ENCODE data around the gene MIER3. TPM values are rescaled to one million over a fixed set of nuclear protein-coding genes. Genes with fewer than 3 reads are reported as not detected.

MIER3 gene
- total and polyA plus RNA-seq, 8 donors, result 16.6 to 39.9 (median 36.5) TPM

DNA sequence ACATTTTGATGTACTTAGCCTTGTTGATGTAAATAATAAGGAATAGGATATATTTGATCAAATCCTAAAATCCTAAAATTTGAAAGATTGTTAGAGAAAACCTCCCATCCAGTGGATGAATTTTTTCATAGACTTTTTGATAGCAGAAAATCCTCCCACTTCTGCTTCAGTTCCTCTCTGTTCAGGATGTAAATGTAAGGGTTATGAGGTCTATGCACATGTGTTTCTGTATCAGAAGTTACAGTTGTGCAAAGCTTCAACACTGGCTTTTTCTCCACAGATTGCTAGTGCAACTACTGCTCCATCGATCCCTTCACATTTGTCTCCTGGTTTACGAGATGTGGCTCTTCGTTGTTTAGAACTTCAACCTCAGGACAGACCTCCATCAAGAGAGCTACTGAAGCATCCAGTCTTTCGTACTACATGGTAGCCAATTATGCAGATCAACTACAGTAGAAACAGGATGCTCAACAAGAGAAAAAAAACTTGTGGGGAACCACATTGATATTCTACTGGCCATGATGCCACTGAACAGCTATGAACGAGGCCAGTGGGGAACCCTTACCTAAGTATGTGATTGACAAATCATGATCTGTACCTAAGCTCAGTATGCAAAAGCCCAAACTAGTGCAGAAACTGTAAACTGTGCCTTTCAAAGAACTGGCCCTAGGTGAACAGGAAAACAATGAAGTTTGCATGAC lies 58.5 kb downstream of the MIER3 start:
- TF ChIP-seq CTCF (IDR thresholded peaks at IDR 0.05), result no peak
- Histone ChIP-seq H3K36me3 (peaks cover 0 to 50% of the 10 kb centered on the region in 2 donors), H3K27ac (no peak overlapping the region), H3K9me3 (no peaks in the 10 kb centered on the region), H3K4me1 (no peaks in the 10 kb centered on the region), H3K27me3 (no peaks in the 10 kb centered on the region), H3K4me3 (no peak overlapping the region)
- ATAC-seq, result no peak
- intact Hi-C loops (cut with DNase I), result no loop called here
- DNase-seq, result no peak

DNA sequence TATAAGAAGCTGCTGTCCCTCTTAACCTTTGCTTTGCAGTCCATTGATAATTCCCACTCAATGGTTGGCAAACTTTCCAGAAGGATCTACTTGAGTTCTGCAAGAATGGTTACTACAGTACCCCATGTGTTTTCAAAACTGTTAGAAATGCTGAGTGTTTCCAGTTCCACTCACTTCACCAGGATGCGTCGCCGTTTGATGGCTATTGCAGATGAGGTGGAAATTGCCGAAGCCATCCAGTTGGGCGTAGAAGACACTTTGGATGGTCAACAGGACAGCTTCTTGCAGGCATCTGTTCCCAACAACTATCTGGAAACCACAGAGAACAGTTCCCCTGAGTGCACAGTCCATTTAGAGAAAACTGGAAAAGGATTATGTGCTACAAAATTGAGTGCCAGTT lies 70.4 kb downstream of the MIER3 start:
- Histone ChIP-seq H3K4me1 (no peaks in the 10 kb centered on the region), H3K9me3 (no peaks in the 10 kb centered on the region), H3K4me3 (no peak overlapping the region), H3K27me3 (no peaks in the 10 kb centered on the region), H3K27ac (no peak overlapping the region), H3K36me3 (peaks cover 0 to 88% of the 10 kb centered on the region in 2 donors)
- ATAC-seq (no peak), DNase-seq (no peak)
- TF ChIP-seq CTCF (IDR thresholded peaks at IDR 0.05), result no peak
- intact Hi-C loops (cut with DNase I), result no loop called here

GRCh38 chr5:56876327-56876726 lies 75.6 kb downstream of the MIER3 start:
- no peaks in the 10 kb centered on the region for H3K4me1 ChIP-seq
- H3K4me3 ChIP-seq, result no peak overlapping the region
- no peaks in the 10 kb centered on the region for H3K9me3 ChIP-seq
- no peak for TF ChIP-seq CTCF (IDR thresholded peaks at IDR 0.05)
- no peak overlapping the region for H3K27ac ChIP-seq
- DNase-seq (no peak), ATAC-seq (no peak)
- H3K27me3 ChIP-seq, result no peaks in the 10 kb centered on the region
- H3K36me3 ChIP-seq, result peaks cover 0 to 87% of the 10 kb centered on the region in 2 donors
- intact Hi-C loops (cut with DNase I), result no loop called here

- no peaks in the 10 kb centered on the region for H3K9me3 ChIP-seq
- H3K4me1 ChIP-seq, result no peaks in the 10 kb centered on the region
- intact Hi-C loops (cut with DNase I), result no loop called here
- no peak overlapping the region for H3K4me3 ChIP-seq
- peaks cover 0 to 82% of the 10 kb centered on the region in 2 donors for H3K36me3 ChIP-seq
- no peaks in the 10 kb centered on the region for H3K27me3 ChIP-seq
- no peak for TF ChIP-seq CTCF (IDR thresholded peaks at IDR 0.05)
- no peak for DNase-seq
- ATAC-seq, result no peak
- no peak overlapping the region for H3K27ac ChIP-seq
Measured at GRCh38 chr5:56873056-56873455, 78.9 kb downstream of the MIER3 start.

DNA sequence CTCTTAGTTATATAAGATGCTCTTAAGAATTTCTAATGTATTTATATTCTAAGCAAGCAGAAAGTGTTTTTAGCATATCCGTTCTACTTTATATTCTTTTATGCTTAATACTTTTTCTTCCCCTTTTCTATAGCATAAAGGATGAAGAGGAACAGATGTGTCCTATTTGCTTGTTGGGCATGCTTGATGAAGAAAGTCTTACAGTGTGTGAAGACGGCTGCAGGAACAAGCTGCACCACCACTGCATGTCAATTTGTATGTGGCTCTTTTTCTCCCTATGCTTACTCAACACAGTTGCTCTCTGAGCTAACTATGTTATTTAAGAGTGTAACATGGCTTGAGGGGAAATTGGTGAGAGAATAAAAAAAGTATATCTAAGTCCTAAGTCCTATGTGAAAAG lies 80.1 kb downstream of the MIER3 start:
- H3K4me1 ChIP-seq, result no peaks in the 10 kb centered on the region
- H3K4me3 ChIP-seq, result no peak overlapping the region
- H3K27ac ChIP-seq, result no peak overlapping the region
- intact Hi-C loops (cut with DNase I), result no loop called here
- no peaks in the 10 kb centered on the region for H3K9me3 ChIP-seq
- ATAC-seq, result no peak
- H3K27me3 ChIP-seq, result no peaks in the 10 kb centered on the region
- no peak for DNase-seq
- TF ChIP-seq CTCF (IDR thresholded peaks at IDR 0.05), result no peak
- H3K36me3 ChIP-seq, result peaks cover 0 to 87% of the 10 kb centered on the region in 2 donors

Other genes starting within 250 kb of the MIER3 start
- gene MAP3K1, start 136.6 kb downstream of the MIER3 start, total RNA-seq, result 10 to 100 TPM; 20.6 to 30.2 TPM
- gene MAP3K1, start 136.6 kb downstream of the MIER3 start, polyA plus RNA-seq (ENCODE audit: insufficient read length in 6 of 6), result 10 to 100 TPM; 59.6 to 70.8 (median 62.0) TPM
- 10 to 100 TPM in 1 of 2 donors, 1 to 10 TPM in 1; 5.2 to 11.3 TPM for gene SETD9, start 42.5 kb downstream of the MIER3 start, total RNA-seq
- 10 to 100 TPM in 5 of 6 donors, 1 to 10 TPM in 1; 5.0 to 20.5 (median 19.2) TPM for gene SETD9, start 42.5 kb downstream of the MIER3 start, polyA plus RNA-seq (ENCODE audit: insufficient read length in 6 of 6)
- 10 to 100 TPM; 55.3 to 59.6 TPM for gene GPBP1, start 221.9 kb upstream of the MIER3 start, total RNA-seq
- gene GPBP1, start 221.9 kb upstream of the MIER3 start, polyA plus RNA-seq (ENCODE audit: insufficient read length in 6 of 6), result 100 to 1,000 TPM; 143 to 171 (median 154) TPM

Data from left lung (tissue), 10 donors.